ENCODE measurements around the gene KLHDC3.
"Not testable (repeated sequence)": the region's sequence is repeated elsewhere in the genome, so short reads cannot be mapped to it uniquely, and the experiment has no call there.

The KLHDC3 gene

DNA sequence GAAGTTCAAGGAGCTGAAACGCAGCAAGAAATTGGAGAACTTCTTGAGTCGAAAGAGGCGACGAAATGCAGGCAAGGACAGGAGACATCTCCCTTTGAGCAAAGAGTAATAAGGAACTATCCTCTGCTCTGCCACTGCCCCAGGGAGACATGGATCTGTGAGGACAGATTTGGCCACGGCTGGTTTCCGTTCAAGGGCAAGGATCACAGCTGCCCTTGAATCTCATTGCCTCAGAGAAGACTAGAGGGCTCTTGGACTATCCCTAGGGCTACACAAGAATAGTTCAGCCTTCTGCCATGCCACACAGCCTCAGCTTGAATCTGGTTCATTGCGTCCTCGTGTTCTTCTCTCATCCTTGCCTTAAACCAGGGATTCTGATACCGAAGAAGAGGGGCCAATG, 15.1 kb downstream of the KLHDC3 start:
- no peak for DNase-seq (ENCODE audit: low read depth)

DNA sequence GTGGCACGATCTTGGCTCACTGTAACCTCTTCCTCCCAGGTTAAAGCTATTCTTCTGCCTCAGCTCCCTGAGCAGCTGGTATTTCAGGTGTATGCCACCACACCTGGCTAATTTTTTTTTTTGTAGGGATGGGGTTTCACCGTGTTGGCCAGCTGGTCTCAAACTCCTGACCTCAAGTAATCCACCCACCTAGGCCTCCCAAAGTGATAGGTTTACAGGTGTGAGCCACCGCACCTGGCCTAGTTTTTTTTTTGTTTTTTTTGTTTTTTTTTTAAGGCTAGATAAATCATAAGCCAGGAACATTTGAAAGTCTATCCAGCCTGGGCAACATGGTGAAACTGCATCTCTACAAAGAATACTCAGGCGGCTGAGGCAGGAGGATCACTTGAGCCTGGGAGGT, 18.3 kb downstream of the KLHDC3 start:
- DNase-seq (ENCODE audit: low read depth): no peak

DNA sequence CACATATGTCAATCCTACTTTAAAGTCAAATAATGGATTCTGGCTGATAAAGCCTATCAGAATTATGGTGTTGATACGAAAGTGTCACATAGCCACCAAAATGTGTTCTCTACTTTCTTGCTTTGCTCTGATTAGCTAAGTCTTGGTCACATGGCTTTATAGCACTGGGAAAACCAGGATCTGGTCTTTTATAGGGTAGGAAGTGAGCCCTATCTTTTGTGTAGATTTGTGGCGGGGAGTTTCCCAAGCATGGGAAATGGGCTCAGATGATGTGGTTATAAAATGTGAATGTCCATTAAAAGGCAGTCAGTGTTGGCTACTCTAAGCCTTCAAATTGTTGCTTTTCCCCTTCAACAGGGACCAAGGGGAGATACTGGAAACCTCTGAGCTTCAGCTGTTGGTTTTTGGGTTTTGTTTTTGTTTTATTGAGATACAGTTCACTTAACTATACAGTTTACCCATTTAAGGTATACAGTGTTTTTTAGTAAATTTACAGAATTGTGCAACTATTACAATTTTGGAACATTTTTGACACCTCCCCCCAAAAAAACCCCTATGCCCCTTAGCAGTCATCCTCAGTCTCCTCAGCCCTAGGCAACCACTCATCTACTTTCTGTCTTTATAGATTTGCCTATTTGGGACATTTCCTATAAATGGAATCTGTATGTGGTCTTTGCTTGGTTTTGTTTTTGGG, 19.6 kb downstream of the KLHDC3 start:
- no peak for DNase-seq (ENCODE audit: low read depth)

DNA sequence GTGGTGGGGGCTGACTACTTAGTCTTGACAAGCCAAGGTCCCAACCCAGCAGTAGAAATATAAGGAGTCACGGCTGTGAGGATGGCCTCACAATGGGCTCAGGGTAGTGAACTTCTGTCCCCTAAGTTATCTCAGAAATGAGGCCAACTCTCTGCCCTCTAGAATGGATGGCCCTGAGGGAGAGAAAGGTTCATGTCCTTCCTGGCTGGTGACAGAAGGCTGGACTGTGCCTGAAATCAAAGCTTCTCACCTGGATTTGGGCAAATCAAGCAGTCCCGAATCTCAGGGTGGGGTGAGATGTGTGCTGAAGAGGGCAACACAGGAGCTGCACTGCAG, 20.1 kb downstream of the KLHDC3 start:
- no peak for DNase-seq (ENCODE audit: low read depth)

DNA sequence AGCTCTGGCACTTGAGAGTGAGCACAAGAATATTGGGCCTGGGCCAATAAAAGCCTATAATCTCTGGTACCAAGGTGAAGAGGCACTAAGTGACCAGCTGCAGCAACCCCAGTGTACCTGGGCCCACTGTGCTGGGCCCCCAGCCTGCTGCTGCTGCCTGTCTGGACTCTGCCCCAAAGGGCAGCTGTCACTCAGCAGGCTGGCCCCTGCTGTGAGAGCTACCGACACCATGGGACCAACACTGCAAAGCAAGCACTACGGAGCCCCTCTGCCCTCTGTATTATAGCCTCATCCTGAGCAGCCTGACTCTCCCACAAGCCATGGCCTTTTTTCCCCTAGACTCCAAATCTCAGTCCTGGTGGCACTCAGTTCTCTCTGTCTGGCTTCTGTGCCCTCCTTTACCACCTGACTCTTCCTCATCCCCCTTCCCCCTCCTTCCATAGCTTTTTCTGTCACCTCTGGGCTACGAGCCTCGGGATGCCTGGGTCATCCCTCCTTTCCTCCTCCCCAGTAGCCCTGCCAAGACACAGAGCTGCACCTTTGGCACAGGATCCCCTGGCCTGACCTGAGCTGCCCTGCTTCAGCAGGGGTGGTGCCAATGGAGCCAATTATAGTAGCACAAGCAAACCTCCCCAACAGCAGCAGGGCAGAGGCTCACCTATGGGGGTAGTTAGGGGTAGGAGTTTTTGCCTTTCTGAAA, 21.6 kb downstream of the KLHDC3 start:
- no peak for DNase-seq (ENCODE audit: low read depth)

DNA sequence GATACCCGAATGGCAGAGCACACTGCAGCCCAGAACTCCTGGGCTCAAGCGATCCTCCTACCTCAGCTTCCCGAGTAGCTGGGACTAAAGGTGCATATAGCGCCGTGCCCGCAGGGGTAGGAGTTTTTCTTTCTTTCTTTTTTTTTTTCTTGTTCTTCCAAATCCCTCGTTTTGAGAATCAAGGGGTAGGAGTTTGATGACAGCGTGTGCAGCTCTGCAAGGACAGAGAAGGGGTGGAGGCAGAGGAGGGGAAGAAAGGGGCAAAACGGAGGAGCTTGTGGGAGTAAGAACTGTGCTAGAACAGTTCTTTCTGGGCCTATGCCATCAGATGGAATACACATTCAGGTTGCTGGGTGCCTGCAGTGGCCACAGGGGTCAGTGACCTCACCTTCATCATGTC, 22.7 kb downstream of the KLHDC3 start:
- DNase-seq (ENCODE audit: low read depth): no peak

DNA sequence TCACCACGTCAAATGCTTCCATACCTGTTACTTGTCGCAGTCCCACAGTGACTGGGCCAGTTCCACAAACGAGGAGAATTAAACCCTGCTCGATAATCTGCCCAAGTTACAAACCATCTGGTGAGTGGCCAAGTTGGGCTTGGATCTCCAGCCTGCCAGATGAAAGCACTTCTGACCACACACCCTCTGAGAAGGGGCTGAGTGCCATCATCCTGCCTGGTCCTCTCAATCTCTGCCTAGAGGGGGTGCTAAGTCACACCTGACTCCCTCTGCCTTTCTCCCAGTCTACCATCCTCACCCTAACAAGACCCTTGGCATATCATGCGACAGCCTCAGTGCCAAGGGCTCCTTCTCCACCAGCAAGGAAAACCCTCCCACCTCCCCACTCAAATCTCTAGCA, 23.1 kb downstream of the KLHDC3 start:
- DNase-seq (ENCODE audit: low read depth): no peak

DNA sequence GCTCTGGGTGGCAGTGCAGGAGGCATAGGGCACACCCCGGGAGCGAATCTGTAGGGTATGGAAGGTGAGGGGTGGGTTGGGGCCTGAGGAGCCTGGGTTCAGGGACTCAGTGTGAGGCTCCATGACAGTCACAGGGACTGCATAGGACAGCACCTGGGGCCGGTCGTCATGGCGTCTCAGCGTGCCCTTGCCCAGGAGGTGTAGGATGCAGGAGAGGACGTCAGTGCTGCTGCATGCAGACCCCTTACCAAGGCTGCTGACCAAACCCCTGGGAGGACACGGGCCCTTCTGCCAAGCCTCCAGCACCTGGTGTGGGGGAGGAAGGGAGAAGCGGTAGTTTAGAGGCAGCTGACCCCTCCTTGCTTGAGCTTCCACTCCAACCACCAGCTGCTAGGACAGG, 23.7 kb downstream of the KLHDC3 start:
- DNase-seq (ENCODE audit: low read depth): no peak

DNA sequence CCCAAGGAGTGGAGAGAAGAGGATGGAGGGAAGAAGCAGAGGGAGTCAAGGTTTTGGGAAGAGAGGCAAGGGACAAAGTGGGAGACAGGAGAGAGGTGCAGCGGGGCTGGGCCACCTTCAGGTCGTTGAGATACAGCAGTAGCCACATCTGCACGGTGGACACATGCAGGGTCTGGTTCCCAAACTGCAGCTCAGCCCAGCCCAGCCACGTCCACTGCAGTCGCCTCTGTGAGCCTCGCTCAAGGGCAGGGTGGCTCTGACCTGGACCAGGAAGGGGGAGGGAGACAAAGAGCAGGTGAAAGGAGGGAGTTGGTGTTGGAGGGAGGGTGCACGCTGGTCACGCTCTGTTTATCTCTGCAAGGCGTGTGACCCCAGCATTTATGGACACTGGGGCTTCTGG, 24.7 kb downstream of the KLHDC3 start:
- no peak for DNase-seq (ENCODE audit: low read depth)

DNA sequence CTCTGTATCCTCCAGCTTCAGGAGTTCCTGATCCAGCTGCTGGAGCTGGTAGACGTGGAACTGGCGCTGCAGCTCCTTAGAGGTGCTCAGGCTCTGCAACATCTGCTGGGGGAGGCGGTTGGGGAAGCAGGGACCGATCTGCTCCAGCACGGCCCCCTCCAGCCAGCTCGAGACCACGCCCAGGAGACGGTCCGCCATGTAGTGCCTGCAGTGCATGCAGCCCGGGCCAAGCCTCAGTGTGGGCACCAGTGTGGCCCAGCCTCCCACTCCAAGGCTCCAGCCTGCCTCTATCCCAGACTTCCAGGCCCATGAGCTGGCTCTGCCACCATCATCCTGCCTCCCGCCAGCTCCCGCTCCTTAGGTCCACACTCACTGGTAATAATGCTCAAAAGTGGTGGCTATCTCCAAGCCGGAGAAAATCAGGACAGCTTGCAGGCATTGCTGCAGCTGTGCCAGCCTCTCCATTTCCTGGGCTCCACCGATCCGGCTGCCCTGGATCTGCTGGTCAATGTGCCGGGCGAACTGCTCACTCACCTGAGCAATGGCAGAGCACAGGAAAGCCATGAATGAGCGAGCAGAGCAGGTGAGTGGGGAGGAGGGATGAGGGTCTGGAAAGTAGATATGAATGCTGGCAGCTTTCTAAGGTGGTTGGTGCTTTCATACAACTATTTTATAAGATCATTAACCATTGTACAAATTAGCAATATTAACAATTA, 26.7 kb downstream of the KLHDC3 start:
- no peak for DNase-seq (ENCODE audit: low read depth)

DNA sequence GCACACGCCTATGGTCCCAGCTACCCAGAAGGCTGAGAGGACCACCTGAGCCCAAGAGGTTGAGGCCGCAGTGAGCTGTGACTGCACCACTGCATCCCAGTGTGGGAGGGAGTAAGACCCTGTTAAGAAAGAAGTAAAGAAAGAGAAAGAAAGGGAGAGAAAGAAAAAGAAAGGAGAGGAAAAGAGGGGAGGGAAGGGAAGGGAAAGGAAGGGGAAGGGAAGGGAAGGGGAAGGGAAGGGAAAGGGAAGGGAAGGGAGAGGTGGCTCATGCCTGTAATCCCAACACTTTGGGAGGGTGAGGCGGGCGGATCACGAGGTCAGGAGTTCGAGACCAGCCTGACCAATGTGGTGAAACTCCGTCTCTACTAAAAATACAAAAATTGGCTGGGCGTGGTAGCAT, 27.4 kb downstream of the KLHDC3 start:
- not testable (repeated sequence) for DNase-seq (ENCODE audit: low read depth)

DNA sequence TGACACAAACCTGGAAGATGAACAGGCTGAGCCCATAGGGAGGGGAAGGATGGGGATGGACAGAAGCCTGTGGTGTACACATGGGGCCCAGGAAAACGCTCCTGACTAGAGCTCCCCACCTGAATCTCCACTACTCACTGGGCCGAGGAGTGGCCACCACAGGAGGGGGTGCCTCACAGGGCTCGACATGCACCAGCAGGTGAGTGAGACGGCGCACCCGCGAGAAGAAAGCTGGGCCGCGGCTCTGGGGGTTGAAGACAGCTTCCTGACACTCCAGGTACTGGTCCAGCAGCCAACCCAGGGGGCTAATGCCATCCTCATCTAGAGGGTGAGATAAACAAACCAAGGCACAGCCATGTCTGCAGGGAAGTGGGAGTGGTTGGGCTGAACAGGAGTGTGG, 29.3 kb downstream of the KLHDC3 start:
- DNase-seq (ENCODE audit: low read depth): no peak

DNA sequence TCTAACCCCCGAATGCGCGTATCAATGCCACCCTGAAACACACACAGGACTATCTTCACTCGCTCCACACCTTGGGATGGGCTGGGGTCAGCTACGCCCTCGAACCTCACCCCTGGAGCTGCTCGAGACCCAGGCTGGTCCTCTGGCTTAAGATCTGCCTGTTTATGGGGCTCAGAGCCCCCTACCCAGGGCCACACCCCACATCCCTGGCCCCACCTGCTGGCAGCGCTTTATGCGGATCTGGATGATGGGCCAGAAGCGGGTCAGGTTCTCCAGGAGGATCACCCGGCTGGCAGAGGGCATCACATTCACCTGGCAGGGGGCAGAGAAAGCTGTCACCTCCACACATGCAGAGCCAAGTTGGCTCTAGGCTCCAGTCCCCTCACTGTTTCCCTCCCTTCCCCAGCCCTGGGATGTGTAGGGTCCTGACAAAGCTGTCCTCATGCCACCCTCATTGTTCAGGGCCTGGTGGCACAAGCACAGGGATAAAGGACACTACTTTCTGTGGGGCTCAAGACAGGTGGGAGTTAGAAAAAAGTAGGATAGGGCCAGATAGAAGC, 31.4 kb downstream of the KLHDC3 start:
- DNase-seq (ENCODE audit: low read depth): no peak

DNA sequence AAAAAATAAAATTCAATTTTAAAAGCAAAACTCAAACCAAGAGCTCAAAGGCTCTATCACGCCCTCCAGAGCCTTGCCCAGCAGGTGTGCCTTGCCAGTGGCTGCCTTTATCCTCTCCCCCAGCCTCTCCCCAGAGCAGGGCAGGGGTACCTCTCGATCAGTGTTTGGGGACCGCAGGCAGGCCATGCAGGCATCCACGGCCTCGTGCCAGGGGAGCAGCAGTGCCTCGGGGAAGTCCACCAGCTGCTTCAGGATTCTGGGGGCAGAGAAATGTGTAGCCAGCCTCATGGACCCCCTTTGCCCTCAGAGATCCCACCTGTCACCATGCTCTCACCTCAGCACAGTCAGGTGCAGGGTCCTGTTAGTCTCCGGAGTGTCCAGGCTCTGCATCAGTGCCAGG, 33.9 kb downstream of the KLHDC3 start:
- DNase-seq (ENCODE audit: low read depth): no peak

DNA sequence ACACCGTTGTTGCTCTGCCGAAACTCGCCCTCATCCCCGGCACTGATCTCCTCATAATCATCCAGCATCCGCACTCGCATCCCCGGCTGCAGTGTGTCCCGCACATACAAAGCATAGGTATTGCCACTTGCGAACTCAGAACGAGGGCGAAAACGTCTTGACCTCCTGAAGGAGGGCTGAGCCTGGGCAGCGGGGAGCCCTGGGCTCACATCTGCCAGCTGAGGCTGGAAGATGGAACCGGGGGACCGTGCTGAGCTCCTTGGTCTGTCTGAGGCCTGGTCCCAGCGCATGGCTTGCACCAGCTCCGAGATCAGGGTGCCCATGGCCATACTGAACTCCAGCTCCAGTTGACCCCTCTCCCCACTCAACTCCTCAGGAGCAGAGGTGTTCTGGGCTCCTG, 36.9 kb downstream of the KLHDC3 start:
- DNase-seq (ENCODE audit: low read depth): no peak

DNA sequence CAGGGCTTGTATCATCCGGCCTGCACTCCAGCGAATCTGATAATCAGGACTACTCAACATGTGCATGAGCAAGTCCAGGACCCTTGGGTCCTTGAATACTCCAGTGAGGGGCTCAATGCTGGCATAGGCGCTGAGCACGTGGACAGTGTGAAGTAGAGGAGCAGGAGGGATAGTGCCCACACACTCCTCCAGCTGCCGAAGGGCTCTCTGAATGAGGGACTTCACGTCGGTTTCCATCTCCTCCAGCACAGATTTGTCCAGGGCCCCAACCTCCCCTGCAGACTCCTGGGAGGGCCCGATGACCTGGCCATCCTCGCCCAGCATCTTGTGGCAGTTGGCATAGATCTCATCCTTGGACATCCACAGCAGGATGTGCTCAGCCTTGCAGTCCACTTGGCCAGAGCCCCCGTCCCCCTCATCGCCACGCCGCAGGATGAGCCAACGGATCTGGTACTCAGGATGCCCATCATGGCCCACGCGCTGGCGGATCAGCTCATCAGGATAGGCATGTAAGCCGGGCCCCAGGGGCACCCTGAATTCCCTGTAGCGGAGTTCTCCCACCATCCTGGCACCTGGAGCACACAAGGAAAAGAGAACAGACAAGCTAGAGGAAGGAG, 38.3 kb downstream of the KLHDC3 start:
- DNase-seq (ENCODE audit: low read depth): no peak

DNA sequence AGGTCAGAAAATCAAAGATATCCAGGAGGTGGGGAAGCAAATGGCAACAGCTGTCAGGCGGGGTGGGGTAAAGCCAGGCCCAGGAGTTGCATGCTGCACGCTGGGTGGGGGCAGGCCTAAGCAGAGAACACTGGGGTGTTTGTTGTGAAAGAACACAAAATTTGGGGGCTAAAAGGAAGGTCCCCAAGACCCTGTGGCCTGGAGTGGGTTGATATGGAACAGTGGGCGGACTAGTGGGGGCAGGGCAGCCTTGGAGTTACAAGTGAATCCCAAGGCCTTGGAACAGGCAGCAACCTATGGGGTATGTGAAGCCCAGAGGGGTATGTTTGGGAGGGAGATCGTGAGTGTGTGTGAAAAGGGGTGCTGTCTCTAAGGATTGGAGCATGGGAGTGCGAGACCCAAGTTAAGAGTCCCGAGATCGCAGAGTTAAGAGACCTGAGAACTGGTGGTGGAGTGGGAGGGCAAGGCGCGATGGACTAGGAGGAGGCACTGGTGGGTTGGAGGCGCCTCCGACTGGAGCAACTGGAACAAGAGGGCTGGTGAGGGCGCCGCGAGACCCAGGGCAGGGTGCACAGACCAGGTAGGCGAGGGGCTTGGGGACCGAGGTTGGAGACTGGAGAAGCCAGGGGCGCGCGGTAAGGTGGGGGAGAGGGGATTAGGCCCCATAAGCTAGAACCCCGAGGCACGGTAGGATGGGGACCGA, 38.9 kb downstream of the KLHDC3 start:
- DNase-seq (ENCODE audit: low read depth): no peak

DNA sequence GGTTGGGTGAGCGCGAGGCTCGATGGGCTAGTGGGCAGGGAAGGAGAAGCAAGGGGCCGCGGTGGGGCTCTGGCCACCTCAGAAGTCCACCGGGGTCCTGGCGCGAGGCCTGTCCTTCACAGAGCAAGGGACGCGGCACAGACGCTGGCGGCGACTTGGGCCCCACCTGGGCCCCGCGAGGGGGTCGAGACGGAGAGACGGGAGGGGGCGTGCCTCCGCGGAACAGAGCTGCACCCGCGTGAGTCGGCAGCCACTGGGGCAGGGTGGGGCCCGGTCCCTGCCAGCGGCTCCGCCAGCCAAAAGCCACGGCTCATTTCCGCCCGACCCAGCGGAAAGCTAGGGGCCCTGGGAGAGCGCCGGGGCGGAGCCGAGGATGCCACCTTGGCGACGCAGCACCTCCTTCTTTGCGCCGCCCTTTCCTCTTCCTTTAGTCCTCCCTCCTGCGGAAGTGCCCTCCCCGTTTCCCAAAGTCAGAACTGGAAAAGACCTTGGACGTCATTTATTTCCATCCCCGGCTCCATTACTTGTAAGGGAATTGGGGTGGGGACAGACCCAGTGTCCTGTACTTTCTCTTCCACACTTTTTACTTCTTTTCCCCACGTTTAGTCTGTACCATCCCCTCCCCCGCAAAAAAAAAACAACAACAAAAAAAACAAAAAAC, 39.6 kb downstream of the KLHDC3 start, which contains the start of gene CUL7:
TSS of gene CUL7 (minus strand) at position 307 of the 661 bp plus-strand sequence. CDS start 1,063 bp downstream, outside the sequence.
- DNase-seq (ENCODE audit: low read depth): peak; percentile 89

DNA sequence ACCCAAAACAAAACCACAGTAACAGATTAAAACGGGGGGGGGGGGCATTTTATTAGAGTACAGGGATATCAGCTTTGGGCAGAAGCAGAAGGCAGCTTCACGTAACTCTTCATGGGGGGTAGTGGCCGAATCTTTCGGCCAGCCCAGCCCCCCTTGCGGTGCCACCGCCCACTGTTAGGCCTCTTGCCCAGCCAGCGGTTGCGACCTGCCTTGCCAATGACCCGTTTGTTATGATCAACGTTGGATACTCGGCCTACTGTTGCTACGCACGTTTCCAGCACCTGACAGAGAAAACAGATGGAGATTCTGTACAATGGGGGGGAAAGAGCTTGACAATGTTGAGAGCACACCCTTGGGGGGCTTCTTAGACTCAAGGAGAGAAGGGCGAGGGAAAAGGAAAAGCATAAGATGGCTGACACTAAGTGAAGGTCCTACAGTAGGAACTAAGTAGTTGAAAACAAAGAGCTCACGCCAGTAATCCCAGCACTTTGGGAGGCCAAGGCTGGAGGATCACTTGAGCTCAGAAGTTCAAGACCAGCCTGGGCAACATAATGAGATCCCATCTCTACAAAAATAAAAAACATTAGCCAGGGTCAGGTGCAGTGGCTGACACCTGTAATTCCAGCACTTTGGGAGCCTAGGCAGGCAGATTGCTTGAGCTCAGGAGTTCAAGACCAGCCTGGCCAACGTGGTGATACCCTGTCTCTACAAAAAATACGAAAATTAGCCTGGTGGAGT, 40.3 kb downstream of the KLHDC3 start:
- no peak for DNase-seq (ENCODE audit: low read depth)

DNA sequence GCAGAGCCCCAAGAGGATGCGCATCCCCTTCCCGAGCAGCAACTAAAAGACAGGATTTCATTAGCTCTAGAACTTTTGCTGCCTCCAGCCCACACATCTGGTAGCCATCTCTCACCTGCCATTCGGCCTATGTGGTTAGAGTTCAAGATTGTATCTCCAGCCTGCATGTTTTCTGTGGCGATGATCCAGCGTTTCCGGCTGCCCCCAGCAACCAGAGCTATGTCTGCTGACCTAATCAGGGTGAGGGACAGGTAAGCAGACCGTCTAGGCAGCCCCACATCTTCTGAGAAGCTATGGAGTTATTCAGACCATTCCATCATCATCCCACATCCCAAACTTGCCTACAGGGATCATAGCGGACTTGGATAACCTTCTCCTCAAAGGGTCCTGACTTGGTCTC, 41.9 kb downstream of the KLHDC3 start:
- no peak for DNase-seq (ENCODE audit: low read depth)

DNA sequence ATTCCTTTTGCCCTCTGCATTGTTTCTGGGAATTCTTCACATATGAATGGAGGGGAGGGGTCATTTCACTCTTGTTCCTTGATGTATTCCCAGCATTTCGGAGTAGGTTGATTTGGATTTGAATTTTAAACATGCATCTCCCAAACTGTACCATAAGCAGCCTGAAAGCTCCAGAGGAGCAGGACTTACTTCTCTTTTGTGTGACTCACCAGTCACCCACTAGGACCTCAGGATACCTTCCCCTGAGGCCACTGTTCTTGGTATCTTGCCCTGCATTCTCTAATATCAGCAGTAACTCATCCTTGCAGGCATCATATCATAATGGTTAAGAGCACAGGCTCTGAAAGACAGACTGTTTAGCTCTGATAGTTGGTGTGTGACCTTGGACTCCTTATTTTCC, 44.5 kb downstream of the KLHDC3 start:
- DNase-seq (ENCODE audit: low read depth): no peak
